Fibroblast of lung (primary cell): ENCODE results near the gene RAP1B.

Source experiments
- CTCF ChIP-seq, 2 donors: IDR thresholded peaks in 1 of 2; conservative IDR thresholded peaks in 1 of 2; 1 replicate in 1 of 2; 2 replicates in 1 of 2; pipeline ENCODE4 v1.5.1; 2011 to 2012; ENCODE audit warnings: low read length in 2 of 2, control low read depth in 1 of 2, inconsistent platforms in 1 of 2, low read depth in 1 of 2, mild to moderate bottlenecking in 1 of 2
- EZH2 ChIP-seq: IDR thresholded peaks from 2 replicates; pipeline ENCODE4 v1.5.1; 2012; ENCODE audit warnings: low read length, control low read depth, mild to moderate bottlenecking; ENCODE audit errors: missing control alignments

- no peak for TF ChIP-seq EZH2
- TF ChIP-seq CTCF (conservative IDR thresholded peaks at IDR 0.05 in 1 of 2, IDR thresholded peaks at IDR 0.05 in 1 of 2; ENCODE audit: low read depth in 1 of 2, low read length in 2 of 2): no peak
These were observed 75.5 kb downstream of the RAP1B start for GRCh38 chr12:68686262-68686594.
